Small intestine (tissue), 7 donors: ENCODE measurements around the gene TNFSF15. TPM values are rescaled to one million over a fixed set of nuclear protein-coding genes. Genes with fewer than 3 reads are reported as not detected.

ENCODE experiments used
- DNase-seq, 2 donors: peaks; one replicate each; pipeline versions ENCODE4 v3.0.0 to v3.0.0-alpha.2; 2013
- FAIRE-seq: peaks from 2 replicates; lab custom pipeline; 2012; peaks lifted over from hg19 to GRCh38; lab: Jason Lieb, UNC
- H3K27ac ChIP-seq, 3 donors: one replicate each; pipeline ENCODE4 v1.5.1; 2013; ENCODE audit warnings: low read length in 2 of 3, mild to moderate bottlenecking in 2 of 3, control low read depth in 1 of 3, inconsistent platforms in 1 of 3, low read depth in 1 of 3, moderate library complexity in 1 of 3
- H3K27me3 ChIP-seq, 3 donors: one replicate each; pipeline ENCODE4 v1.6.1; 2013; ENCODE audit warnings: low read length in 3 of 3, inconsistent platforms in 1 of 3; ENCODE audit not compliant: control insufficient read depth in 3 of 3, insufficient read depth in 3 of 3
- H3K36me3 ChIP-seq, 3 donors: one replicate each; pipeline ENCODE4 v1.6.1; 2013; ENCODE audit warnings: low read length in 3 of 3, inconsistent platforms in 1 of 3, low read depth in 1 of 3, mild to moderate bottlenecking in 1 of 3, moderate library complexity in 1 of 3; ENCODE audit not compliant: control insufficient read depth in 3 of 3, insufficient read depth in 2 of 3
- H3K4me1 ChIP-seq, 3 donors: one replicate each; pipeline ENCODE4 v1.6.1; 2013; ENCODE audit warnings: low read length in 2 of 3, inconsistent platforms in 1 of 3, low read depth in 1 of 3, mild to moderate bottlenecking in 1 of 3, moderate library complexity in 1 of 3; ENCODE audit not compliant: control insufficient read depth in 3 of 3, insufficient read depth in 2 of 3
- H3K4me3 ChIP-seq, 3 donors: one replicate each; pipeline ENCODE4 v1.5.1; 2013; ENCODE audit warnings: low read length in 3 of 3, control low read depth in 1 of 3, inconsistent platforms in 1 of 3, low read depth in 1 of 3, mild to moderate bottlenecking in 1 of 3, moderate library complexity in 1 of 3
- H3K9me3 ChIP-seq, 2 donors: one replicate each; pipeline ENCODE4 v1.6.1; 2013; ENCODE audit warnings: low read depth in 1 of 2, low read length in 1 of 2; ENCODE audit not compliant: control insufficient read depth in 2 of 2, insufficient read depth in 1 of 2
- WGBS, 3 donors: extraction: QIAGEN DNeasy Blood & Tissue Kit; methylation state at CpG; one replicate each; pipeline ENCODE4 v1.1.7; 2013; 5-methylcytosine and 5-hydroxymethylcytosine counted together
- polyA plus RNA-seq, 4 donors: library from polyadenylated mRNA; stranded (reverse) in 3 of 4; unstranded in 1 of 4; fragments of 200-250 nt in 3 of 4; fragments of 120-200 nt in 1 of 4; gene quantifications; one replicate each; pipeline versions ENCODE4 v1.2.1 to v1.2.3, GENCODE V29; 2013
- donor health status: healthy with polysubstance abuse.
- donor health status: control.
- donor health status: control.
- donor health status: Bipolar disorder and iron deficiency.
- donor health status: healthy.

TNFSF15 gene
- polyA plus RNA-seq, 4 donors: 0.79 to 13.2 (median 8.9) TPM

- H3K9me3 ChIP-seq: no peaks in the 10 kb centered on the region
- no peak overlapping the region for H3K27ac ChIP-seq
- no peaks in the 10 kb centered on the region for H3K27me3 ChIP-seq
- DNase-seq: no peak
- H3K4me3 ChIP-seq: no peak overlapping the region
- peaks cover 4 to 21% (median 12%) of the 10 kb centered on the region in 3 donors for H3K4me1 ChIP-seq
- no peak for FAIRE-seq
- WGBS, 3 donors: 81 to 93% (median 90%) methylated on average over 2 of the region's 2 CpGs
- H3K36me3 ChIP-seq: no peaks in the 10 kb centered on the region
These were observed 43.6 kb upstream of the TNFSF15 start for GRCh38 chr9:114849450-114849849.

DNA sequence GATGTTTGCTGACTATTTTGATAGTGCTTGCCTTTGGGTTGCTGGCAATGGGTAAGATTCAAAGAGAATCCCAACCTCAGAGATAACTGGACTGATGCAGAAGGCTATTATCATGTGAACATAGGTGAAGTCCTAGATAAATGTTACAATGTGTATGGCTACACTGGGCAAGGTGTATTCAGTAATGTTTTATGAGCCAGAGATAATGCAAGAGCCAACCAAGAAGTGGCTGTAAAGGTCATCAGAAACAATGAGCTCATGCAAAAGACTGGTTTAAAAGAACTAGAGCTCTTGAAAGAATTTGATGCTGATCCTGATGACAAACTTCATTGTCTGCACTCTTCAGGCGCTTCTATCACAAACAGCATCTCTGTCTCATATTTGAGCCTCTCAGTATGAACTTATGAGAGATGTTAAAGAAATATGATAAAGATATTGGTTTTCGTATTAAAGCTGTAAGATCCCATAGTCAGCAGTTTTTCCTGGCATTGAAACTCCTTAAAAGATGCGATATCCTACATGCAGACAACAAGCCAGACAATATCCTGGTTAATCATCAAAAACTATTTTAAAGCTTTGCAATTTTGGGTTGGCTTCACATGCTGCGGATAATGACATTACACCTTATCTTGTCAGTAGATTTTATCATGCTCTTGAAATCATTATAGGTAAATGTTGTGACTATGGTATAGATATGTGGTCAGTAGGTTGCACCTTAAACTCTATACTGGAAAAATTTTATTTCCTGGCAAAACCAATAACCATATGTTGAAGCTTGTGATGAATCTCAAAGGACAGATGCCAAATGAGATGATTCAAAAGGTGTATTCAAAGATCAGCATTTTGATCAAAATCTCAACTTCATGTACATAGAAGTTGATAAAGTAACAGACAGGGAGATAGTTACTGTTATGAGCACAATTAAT, 41.9 kb upstream of the TNFSF15 start:
- Histone ChIP-seq H3K4me3 (no peak overlapping the region), H3K27ac (no peak overlapping the region), H3K27me3 (no peaks in the 10 kb centered on the region), H3K4me1 (peaks cover 2 to 10% (median 10%) of the 10 kb centered on the region in 3 donors), H3K9me3 (no peaks in the 10 kb centered on the region), H3K36me3 (no peaks in the 10 kb centered on the region)
- 95 to 96% (median 95%) methylated on average over 4 of the region's 4 CpGs for WGBS, 3 donors
- no peak for FAIRE-seq
- peak; percentile 15 to 24 for DNase-seq

DNA sequence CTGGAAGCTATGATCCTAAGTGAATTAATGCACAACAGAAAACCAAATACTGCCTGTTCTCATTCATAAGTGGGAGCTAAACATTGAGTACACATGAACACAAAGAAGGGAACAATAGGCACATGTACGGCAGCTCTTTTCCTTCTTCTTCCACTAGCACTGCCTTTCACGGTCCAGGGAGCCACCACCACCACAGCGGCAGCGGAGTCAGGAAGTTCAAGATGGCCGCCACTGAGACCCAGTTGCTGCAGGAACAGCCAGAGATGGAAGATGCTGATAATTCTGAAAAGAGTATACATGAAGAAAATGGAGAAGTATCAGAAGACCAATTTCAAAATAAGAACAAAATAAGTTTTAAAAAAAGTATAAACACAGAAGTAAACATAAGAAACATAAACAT, 39.5 kb upstream of the TNFSF15 start:
- DNase-seq (no peak), FAIRE-seq (no peak)
- Histone ChIP-seq H3K27ac (no peak overlapping the region), H3K9me3 (no peaks in the 10 kb centered on the region), H3K4me1 (no peaks in the 10 kb centered on the region), H3K27me3 (no peaks in the 10 kb centered on the region), H3K36me3 (no peaks in the 10 kb centered on the region), H3K4me3 (no peak overlapping the region)
- 94 to 97% (median 96%) methylated on average over 5 of the region's 5 CpGs for WGBS, 3 donors

GRCh38 chr9:114844766-114845165, 38.9 kb upstream of the TNFSF15 start:
- H3K4me3 ChIP-seq: no peak overlapping the region
- peaks cover 0 to 5% of the 10 kb centered on the region in 2 donors for H3K9me3 ChIP-seq
- H3K4me1 ChIP-seq: no peaks in the 10 kb centered on the region
- no peak for DNase-seq
- WGBS, 3 donors: 62 to 83% (median 74%) methylated on average over 3 of the region's 3 CpGs
- no peaks in the 10 kb centered on the region for H3K27me3 ChIP-seq
- no peak for FAIRE-seq
- no peak overlapping the region for H3K27ac ChIP-seq
- no peaks in the 10 kb centered on the region for H3K36me3 ChIP-seq

DNA sequence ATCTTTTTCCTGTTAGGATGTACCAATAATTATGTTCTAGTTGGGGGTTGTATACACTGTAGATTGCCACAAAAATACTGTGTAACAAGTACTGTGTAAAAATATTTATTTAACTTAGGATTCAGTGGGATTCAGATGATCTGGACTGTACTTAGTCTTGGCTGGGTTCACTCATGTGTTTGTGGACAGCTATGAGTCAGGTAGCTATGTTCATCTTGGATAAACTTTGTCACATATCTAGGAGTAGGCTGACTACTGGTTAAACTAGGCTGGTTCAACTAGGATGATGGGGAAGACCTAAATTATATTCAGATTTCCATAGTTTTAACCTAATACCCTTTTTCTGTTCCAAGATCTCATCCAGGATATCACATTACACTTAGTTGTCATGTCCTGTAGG, 32.1 kb upstream of the TNFSF15 start:
- Histone ChIP-seq H3K36me3 (no peaks in the 10 kb centered on the region), H3K9me3 (peaks cover 0 to 21% of the 10 kb centered on the region in 2 donors), H3K4me3 (no peak overlapping the region), H3K27ac (no peak overlapping the region), H3K27me3 (peaks cover 0 to 2% (median 0%) of the 10 kb centered on the region in 3 donors), H3K4me1 (no peaks in the 10 kb centered on the region)
- FAIRE-seq: no peak
- no peak for DNase-seq

- 80 to 84% (median 82%) methylated on average over 3 of the region's 3 CpGs for WGBS, 3 donors
- Histone ChIP-seq H3K27me3 (peaks cover 0 to 2% (median 0%) of the 10 kb centered on the region in 3 donors), H3K27ac (no peak overlapping the region), H3K9me3 (peaks cover 0 to 21% of the 10 kb centered on the region in 2 donors), H3K36me3 (no peaks in the 10 kb centered on the region), H3K4me3 (no peak overlapping the region), H3K4me1 (no peaks in the 10 kb centered on the region)
- FAIRE-seq: no peak
- no peak for DNase-seq
These were observed 30.9 kb upstream of the TNFSF15 start for GRCh38 chr9:114836769-114837168.

DNA sequence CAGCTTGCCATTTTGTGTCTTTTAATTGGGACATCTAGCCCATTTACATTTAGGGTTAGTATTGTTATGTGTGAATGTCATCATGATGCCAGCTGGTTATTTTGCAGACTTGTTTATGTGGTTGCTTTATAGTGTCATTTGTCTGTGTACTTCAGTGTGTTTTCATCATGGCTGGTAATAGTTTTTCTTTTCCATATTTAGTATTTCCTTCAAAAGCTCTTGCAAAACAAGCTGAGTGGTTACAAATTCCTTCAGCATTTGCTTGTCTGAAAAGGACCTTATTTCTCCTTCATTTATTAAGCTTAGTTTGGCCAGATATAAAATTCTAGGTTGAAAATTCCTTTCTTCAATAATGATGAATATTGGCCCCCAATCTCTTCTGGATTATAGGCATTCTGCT, 28.5 kb upstream of the TNFSF15 start:
- Histone ChIP-seq H3K4me3 (no peak overlapping the region), H3K4me1 (no peaks in the 10 kb centered on the region), H3K27me3 (peaks cover 0 to 2% (median 0%) of the 10 kb centered on the region in 3 donors), H3K9me3 (peaks cover 0 to 12% of the 10 kb centered on the region in 2 donors), H3K36me3 (no peaks in the 10 kb centered on the region), H3K27ac (no peak overlapping the region)
- FAIRE-seq (no peak), DNase-seq (no peak)

- WGBS, 3 donors: 72 to 78% (median 75%) methylated on average over 1 of the region's 1 CpG
- Histone ChIP-seq H3K36me3 (no peaks in the 10 kb centered on the region), H3K27ac (no peak overlapping the region), H3K27me3 (no peaks in the 10 kb centered on the region), H3K9me3 (no peaks in the 10 kb centered on the region), H3K4me1 (peaks cover 0 to 12% (median 3%) of the 10 kb centered on the region in 3 donors), H3K4me3 (no peak overlapping the region)
- no peak for DNase-seq
- FAIRE-seq: no peak
These were observed 24.7 kb upstream of the TNFSF15 start for GRCh38 chr9:114830546-114830945.
